B cell (primary cell): ENCODE results near the gene MICOS13.

Experiments used
- EZH2 ChIP-seq: IDR thresholded peaks from 2 replicates; pipeline ENCODE4 v1.6.1; 2012; ENCODE audit warnings: borderline replicate concordance, low read depth, mild to moderate bottlenecking, moderate library complexity, low read length; ENCODE audit not compliant: insufficient read depth, poor library complexity, severe bottlenecking
- TF ChIP-seq, protein P1 (sequence below): fragments of 200-600 bp; IDR thresholded peaks from one replicate; pipeline ENCODE4 v1.8.0; 2022; ENCODE audit warnings: antibody characterized with exemption, mild to moderate bottlenecking

DNA sequence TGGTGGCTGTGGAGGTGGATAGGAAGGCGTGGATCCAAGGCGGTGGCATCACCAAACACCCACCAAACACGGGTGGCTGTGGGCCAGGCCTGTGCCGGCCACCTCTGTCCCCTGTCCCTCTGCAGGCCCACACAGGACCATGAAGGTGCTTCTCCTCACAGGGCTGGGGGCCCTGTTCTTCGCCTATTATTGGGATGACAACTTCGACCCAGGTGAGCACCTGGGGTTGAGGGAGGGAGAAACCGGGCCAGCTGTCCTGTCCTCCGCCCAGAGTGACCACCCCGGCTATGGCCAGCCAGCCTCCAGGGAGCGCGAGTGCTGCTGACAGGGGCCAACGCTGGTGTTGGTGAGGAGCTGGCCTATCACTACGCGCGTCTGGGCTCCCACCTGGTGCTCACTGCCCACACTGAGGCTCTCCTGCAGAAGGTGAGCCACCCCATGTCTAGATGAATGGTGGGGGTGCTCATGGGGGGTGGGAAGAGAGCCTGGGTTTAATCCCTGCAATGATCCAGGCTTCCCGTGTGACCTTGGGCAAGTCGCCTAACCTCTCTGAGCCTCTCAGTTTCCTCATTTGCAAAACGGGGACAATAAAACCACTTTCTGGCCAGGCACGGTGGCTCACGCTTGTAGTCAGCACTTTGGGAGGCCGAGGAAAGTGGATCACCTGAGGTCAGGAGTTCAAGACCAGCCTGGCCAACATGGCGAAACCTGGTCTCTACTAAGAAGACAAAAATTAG lies 4.5 kb upstream of the MICOS13 start:
- TF ChIP-seq, protein P1, sequence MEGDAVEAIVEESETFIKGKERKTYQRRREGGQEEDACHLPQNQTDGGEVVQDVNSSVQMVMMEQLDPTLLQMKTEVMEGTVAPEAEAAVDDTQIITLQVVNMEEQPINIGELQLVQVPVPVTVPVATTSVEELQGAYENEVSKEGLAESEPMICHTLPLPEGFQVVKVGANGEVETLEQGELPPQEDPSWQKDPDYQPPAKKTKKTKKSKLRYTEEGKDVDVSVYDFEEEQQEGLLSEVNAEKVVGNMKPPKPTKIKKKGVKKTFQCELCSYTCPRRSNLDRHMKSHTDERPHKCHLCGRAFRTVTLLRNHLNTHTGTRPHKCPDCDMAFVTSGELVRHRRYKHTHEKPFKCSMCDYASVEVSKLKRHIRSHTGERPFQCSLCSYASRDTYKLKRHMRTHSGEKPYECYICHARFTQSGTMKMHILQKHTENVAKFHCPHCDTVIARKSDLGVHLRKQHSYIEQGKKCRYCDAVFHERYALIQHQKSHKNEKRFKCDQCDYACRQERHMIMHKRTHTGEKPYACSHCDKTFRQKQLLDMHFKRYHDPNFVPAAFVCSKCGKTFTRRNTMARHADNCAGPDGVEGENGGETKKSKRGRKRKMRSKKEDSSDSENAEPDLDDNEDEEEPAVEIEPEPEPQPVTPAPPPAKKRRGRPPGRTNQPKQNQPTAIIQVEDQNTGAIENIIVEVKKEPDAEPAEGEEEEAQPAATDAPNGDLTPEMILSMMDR = no peak
- no peak for TF ChIP-seq EZH2
